GM19023 (cell line): ENCODE results near the gene SRRM3.
"Not testable (repeated sequence)": the region's sequence is repeated elsewhere in the genome, so short reads cannot be mapped to it uniquely, and the experiment has no call there.

Experiments
- ATAC-seq: cut with Tn5 transposase; IDR thresholded peaks from one replicate; pipeline ENCODE4 v1.9.1; 2021; ENCODE audit warnings: mild to moderate bottlenecking, moderate library complexity; ENCODE audit not compliant: unreplicated experiment

SRRM3 gene

DNA sequence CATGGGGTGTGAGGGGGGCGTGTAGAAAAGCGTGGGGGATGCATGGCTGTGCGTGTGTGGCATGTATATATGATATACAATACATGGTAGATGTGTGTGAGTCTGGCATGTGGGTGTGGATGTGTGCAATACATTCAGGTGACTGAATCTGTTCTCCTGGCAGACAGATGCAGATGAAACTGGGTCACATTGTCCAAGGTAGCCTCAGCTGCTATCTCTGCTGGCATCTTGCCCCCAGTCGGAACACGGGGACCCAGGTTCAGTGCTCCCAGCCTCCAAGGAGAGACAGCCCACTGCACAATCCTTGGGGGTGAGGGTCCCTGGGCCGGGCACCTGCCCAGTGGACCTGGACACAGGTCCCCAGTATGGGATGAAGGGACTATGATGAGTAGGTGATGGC lies 12.4 kb upstream of the SRRM3 start:
- ATAC-seq, result no peak

DNA sequence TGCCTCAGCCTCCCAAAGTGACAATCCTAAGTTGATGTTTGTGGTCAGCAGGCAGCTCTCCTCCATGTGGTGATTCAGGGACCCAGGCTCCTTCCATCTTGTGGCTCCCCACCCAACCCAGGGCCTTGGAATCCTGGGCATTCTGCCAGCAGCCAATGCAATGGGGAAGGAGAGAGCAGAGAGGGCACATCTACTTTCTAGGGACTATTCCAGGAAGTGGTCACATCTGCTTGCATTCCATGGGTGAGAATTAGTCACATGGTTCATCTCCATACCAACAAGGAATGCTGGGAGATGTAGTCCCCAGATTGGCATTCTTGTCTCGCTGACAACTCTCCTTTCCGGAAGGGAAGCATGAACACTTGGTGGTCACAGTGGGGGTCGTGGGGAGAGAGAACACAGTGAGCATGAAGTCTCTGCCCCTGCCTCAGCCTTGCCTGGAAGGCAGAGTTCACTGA lies 9.9 kb upstream of the SRRM3 start:
- ATAC-seq, result no peak

DNA sequence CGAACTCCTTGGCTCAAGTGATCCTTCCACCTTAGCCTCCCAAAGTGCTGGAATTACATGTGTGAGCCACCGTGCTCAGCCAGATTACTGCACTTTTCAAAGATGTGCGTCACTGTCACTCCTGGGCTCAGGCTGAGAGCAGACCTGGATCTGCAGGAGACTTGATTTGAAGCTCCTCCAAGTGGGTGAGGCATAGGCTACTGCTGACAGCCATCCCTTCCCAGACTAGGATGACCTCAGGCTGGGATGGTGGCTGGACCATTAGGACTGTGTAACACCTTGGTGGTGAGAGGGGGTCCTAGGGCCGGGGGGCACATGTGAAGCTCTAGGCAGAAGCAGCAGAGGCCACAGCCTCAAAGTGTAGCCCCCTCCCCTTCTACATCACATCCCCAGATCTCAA lies 8.2 kb upstream of the SRRM3 start:
- no peak for ATAC-seq

DNA sequence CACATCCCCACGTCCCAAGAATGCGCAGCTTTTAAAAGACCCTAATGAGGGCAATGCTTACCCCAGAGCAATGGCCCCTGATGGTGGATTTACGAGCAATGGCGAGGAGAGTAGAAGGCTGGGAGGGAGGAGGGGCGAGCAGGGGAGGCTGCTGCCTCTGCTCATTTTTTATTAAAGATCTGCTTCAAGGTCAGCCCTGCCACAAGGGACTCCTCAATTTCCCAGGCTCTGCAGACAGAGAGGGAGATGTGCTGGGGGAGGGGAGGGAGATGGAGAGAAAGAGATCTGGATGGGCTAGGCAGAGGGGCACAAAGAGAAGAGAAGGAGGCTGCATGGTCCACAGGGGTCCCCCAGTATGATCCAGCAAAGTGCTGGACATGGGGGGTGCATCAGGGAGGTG lies 7.8 kb upstream of the SRRM3 start:
- ATAC-seq, result no peak

DNA sequence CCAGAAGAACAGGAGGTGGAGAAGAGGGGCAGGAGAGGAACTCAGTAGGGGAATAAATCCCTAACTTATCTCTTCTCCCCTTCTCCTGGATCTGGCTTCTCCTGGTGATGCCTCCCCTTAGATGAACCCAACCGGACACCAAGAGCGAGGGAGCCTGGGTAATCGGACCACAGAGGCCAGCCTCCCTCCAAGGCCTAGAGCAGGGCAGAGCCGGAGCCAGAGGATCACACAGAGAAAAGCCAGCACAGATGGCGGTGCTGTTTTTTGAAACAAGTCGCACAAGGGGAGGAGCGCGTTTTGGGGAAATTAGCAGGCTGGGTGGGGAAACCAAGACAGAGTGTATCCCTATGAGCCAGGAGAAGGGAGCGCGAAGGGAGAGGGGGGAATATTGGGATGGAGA lies 4.9 kb upstream of the SRRM3 start:
- no peak for ATAC-seq

DNA sequence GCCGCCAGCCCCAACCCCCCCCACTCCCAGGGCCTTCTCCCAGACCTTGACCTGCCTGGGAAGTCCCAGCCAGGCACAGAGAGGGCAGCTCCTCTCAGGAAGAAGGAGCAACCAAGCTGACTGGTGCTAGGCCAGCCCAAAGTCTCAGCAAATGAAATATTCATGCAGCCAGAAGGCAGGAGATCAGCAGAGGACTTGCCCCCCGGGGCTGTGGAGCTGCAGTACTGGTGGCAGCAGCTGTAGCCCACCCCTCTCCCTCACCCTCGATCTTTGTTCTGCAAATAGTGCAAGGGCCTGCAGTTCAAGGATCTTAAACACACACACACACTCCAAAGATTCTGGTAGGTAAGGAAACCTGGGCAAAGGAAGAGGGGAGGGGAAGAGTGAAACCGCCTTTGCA lies 3.5 kb upstream of the SRRM3 start:
- no peak for ATAC-seq

DNA sequence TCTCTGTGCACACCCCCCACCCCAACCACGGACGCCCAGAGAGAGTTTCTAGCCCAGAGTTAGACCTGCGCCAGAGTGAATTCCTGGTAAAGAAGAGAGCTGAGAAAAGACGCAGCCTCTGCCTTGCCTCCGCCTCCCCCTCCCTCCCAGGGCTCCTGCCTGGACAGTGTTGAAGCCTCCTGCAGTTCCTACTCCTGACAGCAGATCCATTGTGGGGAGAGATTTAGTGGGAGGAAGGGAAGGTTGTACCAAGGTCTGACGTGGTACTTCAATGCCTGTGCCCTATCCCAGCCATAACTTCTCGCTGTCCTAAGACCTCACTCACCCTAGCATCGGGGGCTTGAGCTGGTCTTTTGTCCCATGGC lies 952 bp downstream of the SRRM3 start:
- no peak for ATAC-seq

DNA sequence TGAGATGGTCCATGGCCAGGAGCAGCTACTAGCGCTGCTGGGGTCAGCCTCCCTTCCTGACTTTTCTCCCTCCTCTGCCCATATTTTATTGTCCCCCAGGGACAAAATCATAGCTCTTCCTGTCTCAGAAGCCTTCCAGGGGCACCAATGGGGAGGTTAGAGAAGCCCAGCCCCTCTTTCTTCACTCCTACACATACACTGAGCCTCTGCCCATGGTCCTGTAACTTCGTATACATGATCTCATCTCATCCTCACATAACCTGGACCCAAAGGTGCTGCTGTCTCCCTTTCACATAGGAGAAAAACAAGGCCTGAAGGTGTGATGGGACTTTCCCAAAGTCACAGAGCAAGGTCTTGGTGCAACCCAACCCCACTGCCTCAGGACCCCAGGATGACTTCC lies 2.5 kb downstream of the SRRM3 start:
- no peak for ATAC-seq

DNA sequence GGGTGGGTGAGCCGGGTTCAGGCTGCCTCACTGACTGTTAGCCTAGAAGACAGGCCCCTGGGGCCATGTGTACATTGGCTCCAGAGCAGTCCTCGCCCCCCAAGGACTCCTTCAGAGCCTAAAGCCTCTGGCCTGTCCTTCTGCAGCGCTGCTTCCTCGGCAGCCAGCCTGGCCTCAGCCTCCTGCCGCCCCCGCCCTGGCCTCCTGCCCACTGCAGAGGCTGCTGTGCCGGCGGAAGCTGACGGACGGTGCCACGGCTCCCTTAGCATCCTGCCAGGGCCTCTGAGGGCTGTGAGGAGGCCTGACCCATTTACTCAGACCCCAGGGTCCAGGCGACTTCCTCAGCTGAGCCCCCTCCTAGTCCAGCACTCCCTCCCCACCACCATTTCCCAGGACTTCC lies 4.9 kb downstream of the SRRM3 start:
- ATAC-seq, result no peak

DNA sequence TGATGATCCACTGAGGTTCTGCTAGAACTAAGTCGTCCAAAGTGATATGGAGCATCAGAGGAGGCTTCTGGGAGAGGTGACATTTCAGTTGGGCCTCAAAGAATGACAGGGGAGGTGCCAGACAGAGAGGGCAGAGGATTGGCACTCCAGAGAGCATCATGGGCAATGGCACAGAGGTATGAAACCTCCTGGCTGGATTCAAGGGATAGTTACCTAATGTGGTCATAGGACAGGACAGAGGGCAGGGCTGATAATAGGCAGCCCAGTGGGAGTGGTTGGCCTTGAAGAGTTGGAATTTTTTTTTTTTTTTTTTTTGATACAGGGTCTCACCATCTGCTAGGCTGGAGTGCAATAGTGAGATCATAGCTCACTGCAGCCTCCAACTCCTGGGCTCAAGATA lies 7.6 kb downstream of the SRRM3 start:
- no peak for ATAC-seq

DNA sequence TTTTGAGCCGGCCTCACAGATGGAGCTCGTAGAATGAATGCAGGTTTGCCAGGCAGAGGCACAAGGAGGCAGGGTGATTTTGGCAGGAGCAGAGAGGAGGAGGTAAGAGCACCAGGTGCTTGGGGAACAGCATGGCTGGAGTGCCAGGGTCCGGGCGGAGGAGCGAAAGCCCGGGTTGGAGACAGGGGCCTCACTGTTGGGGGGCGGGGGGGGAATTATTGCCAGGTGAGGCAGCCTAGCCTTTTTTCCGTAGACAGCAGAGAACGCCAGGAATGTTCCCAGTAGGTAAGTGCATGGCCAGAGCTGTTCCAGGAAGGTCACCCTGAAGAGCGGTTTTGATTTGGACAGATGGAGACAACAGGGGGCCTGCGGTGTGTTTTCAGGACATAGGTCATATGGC lies 9.5 kb downstream of the SRRM3 start:
- ATAC-seq, result no peak

DNA sequence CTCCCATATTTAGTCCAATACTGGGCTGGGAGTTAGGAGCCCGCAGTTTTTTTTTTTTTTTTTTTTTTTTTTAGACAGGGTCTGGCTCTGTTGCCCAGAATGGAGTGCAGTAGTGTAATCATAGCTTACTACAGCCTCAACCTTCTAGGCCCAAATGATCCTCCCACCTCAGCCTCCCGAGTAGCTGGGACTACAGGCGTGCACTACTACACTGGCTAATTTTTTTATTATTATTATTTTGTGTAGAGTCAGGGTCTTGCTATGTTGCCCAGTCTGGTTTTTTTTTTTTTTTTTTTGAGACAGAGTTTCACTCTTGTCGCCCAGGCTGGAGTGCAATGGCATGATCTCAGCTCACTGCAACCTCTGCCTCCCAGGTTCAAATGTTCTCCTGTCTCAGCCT lies 13.7 kb downstream of the SRRM3 start:
- not testable (repeated sequence) for ATAC-seq

DNA sequence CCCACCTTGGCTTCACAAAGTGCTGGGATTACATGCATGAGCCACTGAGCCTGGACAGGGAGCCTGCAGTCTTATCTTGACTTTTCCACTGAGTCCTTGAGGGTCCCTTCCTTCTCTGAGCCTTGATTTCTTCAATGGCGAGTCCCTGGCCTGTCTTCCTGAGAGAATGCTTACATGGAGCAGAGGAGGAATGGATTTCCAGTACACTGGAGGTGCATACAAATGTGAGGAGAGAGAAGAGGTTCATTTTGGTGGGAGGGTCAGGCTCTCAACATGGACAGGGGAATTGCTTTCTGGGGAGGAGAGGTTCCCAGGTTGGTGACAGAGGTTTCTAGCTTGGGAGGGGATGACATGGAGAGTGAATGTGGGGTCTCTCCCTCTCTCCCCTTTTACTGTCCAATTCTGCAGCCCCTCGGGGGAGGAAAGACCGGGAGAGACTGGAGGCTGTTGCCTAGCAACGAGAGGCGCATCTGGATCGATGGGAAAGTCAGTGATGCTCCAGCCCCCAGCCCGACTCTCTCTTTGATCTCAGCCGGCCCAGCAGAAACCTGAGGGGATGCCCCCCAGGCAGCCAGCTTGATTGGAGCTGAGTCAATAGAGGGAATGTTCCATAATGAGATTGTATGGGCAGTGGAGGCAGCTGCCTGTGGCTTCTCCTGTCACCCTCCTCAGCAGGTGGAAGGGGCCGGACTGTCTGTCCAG lies 14.8 kb downstream of the SRRM3 start:
- no peak for ATAC-seq

DNA sequence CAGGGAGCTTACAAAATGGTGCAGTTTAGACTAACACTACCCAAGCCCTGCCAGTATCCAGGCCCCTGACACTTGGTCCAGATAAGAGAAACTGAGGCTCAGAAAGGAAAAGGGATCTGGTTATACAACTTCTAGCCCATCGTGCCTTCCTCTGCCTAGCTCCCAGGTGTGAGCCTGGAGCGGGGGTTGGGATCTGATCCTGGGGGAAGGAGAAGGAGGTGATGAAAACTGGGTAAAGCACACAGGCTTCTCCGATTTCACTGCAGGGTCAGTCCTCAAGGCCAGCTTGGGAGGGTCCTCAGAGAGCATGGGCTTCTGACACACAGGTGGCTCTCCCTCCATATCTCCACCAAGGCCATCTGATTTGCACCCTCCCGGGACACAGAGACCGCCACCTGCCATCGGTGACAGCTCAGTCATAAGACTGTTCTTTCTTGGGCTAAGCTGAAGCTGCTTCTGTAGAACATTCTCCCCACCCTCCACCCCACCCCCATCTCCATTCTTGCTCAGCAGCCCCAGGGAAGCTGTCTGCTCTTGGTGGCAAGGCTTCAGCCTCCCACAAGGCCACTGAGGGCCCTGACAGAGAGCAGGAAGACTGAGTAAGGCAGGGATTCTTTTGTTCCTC lies 16.4 kb downstream of the SRRM3 start:
- no peak for ATAC-seq

DNA sequence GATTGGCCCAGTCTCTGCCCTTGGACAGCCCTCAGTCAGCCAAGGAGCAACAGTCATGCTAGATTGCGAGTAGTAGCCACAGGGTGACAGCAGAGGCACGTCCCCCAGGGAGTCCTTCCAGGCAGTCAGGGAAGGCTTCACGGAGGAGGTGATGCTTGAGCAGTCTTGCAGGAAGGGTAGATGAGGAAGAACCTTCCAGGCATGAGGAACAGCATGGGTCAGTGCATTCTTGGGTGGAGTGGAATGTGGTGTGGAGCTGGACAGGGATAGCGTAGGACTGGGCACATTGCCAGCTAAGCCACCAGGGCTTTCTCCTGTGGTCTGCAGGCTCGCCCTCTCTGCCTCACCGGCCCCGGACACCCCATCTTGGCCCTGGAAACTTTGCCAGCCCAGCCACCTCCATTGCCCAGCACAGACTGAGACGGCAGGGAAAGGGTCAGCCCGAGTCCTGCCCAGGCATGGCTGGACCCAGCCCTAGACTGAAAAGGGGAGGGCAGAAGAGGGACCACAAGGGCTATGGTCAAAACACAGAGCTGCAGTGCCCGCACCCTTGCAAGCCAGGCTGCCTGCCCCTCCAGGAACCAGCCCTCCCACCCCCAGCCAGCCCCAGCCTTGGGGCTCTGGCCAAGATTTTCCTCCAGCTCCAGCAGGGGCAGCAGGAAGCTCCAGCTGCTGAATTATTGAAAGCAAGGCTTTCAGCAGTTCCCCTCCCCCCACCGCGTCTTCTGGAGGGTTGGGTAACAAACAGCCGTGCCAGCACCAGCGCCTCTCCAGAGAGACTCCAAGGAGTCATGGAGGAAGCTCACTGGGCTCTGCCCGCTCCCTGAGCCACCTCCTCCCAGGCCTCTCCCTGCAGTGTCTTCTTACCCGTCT lies 18.7 kb downstream of the SRRM3 start:
- ATAC-seq, result no peak

DNA sequence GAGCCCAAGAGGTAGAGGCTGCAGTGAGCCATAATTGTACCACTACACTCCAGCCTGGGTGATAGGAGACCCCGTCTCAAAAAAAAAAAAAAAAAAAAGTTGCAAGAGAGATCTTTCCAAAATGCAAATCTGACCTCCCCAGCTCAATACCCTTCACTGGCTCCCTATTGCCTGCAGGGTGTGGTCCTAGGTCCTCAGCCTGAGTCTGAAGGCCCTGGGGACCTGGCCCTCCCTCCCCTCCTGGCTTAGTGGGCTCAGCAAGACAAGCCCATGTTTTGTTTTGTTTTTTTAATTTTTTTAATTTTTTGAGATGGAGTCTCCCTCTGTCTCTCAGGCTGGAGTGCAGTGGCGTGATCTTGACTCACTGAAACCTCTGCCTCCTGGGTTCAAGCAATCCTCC lies 20.6 kb downstream of the SRRM3 start:
- no peak for ATAC-seq

DNA sequence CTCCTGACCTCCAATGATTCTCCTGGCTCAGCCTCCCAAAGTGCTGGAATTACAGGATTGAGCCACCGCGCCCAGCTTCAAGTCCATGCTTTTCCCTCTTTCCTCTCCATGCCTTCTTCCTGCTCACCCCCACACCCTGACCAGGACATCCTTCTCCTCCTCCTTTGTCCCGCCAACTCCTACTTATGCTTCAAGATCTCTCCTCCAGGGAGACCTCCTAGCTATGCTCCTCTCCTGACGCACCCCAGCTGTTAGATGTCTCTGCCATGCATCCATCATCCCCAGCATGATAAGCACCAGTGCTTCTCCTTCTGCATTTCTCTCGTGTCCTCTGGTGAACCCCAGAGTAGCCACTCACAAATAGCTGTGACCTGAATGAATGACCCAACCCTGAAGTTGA lies 21.1 kb downstream of the SRRM3 start:
- ATAC-seq, result no peak

DNA sequence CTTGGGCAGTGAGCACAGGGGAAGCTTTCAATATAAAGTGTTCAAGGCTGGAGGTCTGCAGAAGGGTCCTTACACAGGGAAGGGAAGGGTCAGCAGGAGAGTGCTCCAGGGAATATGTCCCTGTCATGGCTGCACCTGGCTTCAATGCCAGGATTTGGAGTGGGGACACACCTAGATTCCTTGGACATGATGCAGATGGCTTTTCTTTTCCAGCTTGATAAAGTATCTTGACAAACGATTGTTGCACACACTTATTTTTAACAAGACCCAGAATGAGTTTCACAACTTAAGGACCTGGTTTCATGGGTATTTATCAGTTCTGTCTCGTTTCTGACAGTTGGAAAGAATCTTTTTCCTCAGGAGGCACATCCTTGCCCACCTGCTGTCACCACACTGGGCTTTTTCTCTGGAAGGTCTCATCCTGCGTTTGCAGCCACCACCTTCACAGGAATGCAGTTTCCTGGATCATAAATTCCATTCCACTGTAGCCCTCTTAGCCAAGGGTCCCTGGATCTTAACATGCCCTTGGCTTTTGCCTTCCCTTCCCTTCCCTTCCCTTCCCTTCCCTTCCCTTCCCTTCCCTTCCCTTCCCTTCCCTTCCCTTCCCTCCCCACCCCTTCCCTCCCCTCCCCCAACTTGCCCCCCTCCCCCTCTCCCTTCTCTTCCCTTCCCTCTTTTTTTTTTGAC lies 21.7 kb downstream of the SRRM3 start:
- no peak for ATAC-seq

DNA sequence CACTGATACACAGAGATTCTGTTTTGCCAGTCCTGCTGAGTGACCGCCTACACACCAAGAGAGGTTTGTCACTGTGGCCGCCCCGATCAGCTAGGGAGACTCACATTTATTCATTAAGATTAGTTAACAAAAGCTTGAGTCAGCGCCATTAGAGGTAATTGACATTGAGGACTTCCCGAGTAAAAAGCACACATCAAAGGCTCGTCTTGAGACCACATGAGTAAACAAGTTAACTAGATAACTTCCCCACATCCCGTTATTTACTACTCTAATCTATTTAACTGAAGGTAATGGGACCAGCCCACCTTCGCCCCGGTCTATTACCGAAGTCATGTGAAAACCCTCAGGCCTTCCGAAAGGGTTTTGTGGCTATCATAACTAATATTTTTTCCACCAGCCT lies 23.0 kb downstream of the SRRM3 start:
- no peak for ATAC-seq

DNA sequence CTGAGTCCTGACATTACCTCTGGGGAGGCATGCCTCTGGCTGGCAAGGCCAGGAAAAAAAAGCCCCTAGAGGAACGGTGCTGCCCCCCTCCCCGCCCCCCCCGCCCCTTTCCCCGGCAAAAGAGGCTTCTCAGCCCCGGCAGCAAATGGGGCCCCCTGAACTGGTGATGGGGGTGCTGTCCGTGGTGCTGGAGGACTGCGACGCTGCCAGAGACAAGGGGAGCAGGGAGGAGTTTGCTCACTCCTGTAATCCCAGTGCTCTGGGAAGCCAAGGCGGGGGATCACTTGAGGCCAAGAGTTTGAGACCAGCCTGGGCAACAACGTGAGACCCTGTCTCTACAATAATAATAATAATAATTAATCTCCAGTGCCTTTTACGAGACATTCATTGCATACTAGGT lies 23.7 kb downstream of the SRRM3 start:
- ATAC-seq, result no peak

DNA sequence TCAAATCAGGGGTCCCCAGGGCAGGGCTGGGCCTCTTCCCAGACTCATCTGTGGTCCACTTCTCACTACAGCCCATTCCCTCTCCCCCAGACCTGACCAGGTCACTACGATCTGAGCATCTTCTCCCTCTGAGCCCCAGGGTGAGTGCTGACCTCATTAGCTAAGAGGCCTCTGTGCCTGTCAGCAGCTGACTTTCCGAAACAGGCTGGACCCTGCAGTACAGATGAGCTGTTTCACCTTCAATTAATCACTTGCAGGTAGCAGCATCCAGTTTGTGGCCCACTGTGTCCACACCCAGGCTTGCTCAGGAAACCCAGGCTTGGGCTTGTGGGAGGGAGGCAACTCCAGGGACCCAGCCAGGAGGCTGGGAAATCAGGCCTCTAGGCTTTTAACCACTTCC lies 24.3 kb downstream of the SRRM3 start:
- ATAC-seq, result no peak
